HG02852 (cell line): ENCODE results near the gene CLEC10A.
"Not testable (repeated sequence)": the region's sequence is repeated elsewhere in the genome, so short reads cannot be mapped to it uniquely, and the experiment has no call there.

ENCODE experiments used
- ATAC-seq: cut with Tn5 transposase; IDR thresholded peaks from one replicate; pipeline ENCODE4 v1.9.1; 2021; ENCODE audit warnings: mild to moderate bottlenecking, moderate library complexity; ENCODE audit not compliant: unreplicated experiment

Gene CLEC10A

GRCh38 chr17:7077911-7078546, 2.0 kb downstream of the CLEC10A start:
- no peak for ATAC-seq

- ATAC-seq: no peak
These were observed 5.1 kb downstream of the CLEC10A start for GRCh38 chr17:7074931-7075330.

- ATAC-seq: no peak
These were observed 7.6 kb downstream of the CLEC10A start for GRCh38 chr17:7072406-7072805.

- no peak for ATAC-seq
These were observed 9.3 kb downstream of the CLEC10A start for GRCh38 chr17:7070712-7071111.

- ATAC-seq: no peak
These were observed 11.8 kb downstream of the CLEC10A start for GRCh38 chr17:7068268-7068667.

- ATAC-seq: no peak
These were observed 12.9 kb downstream of the CLEC10A start for GRCh38 chr17:7067198-7067597.

- ATAC-seq: no peak
These were observed 15.8 kb downstream of the CLEC10A start for GRCh38 chr17:7064261-7064660.

- no peak for ATAC-seq
These were observed 16.4 kb downstream of the CLEC10A start for GRCh38 chr17:7063518-7064094.

GRCh38 chr17:7060165-7060891, 19.7 kb downstream of the CLEC10A start:
- ATAC-seq: no peak

GRCh38 chr17:7058831-7059447, 21.1 kb downstream of the CLEC10A start:
- ATAC-seq: no peak

GRCh38 chr17:7056386-7056785, 23.7 kb downstream of the CLEC10A start:
- ATAC-seq: no peak

GRCh38 chr17:7050583-7050982, 29.5 kb downstream of the CLEC10A start:
- not testable (repeated sequence) for ATAC-seq

GRCh38 chr17:7048968-7049367, 31.1 kb downstream of the CLEC10A start:
- ATAC-seq: no peak

GRCh38 chr17:7047566-7047965, 32.5 kb downstream of the CLEC10A start:
- no peak for ATAC-seq

- not testable (repeated sequence) for ATAC-seq
These were observed 33.2 kb downstream of the CLEC10A start for GRCh38 chr17:7046725-7047397.

- no peak for ATAC-seq
These were observed 33.8 kb downstream of the CLEC10A start for GRCh38 chr17:7046127-7046724.

GRCh38 chr17:7045492-7046126, 34.4 kb downstream of the CLEC10A start:
- no peak for ATAC-seq

GRCh38 chr17:7043497-7044198, 36.4 kb downstream of the CLEC10A start, which contains the start of gene SLC16A11:
Gene SLC16A11, minus strand, starts transcription at chr17:7044092. Its CDS starts 579 bp downstream, at chr17:7043513.
- ATAC-seq: no peak

- no peak for ATAC-seq
These were observed 36.9 kb downstream of the CLEC10A start for GRCh38 chr17:7043182-7043496.
